A204.1 (cell line): ENCODE results near the gene SGMS2.

ENCODE experiments used
- FAIRE-seq: peaks from 2 replicates; lab custom pipeline; 2012; peaks lifted over from hg19 to GRCh38; lab: Jason Lieb, UNC

The SGMS2 gene

GRCh38 chr4:107831140-107831539, 6.4 kb downstream of the SGMS2 start:
- no peak for FAIRE-seq

- FAIRE-seq, result no peak
Observed at GRCh38 chr4:107832275-107832807, 7.6 kb downstream of the SGMS2 start.

GRCh38 chr4:107834241-107834794, 9.6 kb downstream of the SGMS2 start:
- no peak for FAIRE-seq

GRCh38 chr4:107835406-107835805, 10.7 kb downstream of the SGMS2 start:
- FAIRE-seq, result no peak

DNA sequence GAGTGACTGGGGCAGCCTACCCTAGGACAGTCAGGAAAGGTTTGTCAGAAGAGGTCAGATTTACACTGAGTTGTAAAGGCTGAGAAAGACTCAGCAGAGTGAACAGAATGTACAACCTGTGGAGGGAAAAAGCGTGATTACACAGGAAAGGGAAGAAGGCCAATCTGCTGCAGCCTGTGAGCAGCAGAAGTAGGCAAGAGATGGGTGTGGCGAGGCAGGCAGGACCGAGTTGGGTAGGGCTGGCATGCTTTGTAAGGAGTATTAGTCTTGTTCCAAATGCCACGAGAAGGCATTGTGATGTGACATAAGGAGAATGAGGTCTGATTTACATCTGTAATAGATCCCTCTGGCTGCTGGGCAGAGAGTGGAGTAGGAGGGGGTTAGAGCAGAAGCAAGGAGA, 12.6 kb downstream of the SGMS2 start:
- FAIRE-seq, result no peak

DNA sequence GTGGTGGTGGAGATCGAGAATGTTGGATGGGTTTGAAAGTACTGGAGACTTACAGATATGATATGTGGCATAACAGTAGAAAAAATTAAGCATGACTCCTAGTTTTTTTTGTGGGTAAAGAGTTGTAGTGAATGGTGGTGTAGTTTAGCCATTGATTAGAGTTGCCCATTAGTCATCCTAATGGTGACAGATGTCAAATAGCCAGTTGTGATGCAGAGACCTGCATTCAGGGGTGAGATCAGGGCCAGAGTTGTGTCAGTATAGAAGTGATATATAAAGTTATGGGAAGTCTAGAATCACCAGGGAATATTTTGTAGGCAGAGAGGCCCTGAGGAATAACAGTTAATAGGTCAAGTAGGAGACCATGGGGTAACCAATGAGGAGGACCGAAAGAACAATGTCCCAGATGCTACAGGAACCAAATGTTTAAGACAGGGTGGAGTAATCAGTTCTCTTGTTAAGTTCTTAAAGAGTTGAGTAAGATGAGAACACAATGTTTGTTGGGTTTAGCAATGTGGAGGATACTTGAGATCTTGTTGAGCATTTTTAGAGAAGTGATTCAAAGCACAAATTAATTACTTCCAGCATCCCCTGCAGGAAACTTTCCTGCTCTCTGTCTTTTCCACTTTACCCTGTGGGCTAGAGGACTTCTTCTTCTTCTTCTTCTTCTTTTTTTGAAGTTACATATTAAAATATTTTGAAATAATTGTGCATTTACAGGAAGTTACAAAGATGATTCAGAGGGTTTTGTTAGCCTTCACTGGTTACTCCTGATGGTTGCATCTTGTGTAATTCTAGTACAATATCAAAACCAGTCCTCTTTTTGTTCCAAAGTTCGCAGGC, 13.3 kb downstream of the SGMS2 start:
- FAIRE-seq, result no peak

- FAIRE-seq, result no peak
Observed at GRCh38 chr4:107838861-107839565, 14.3 kb downstream of the SGMS2 start.

DNA sequence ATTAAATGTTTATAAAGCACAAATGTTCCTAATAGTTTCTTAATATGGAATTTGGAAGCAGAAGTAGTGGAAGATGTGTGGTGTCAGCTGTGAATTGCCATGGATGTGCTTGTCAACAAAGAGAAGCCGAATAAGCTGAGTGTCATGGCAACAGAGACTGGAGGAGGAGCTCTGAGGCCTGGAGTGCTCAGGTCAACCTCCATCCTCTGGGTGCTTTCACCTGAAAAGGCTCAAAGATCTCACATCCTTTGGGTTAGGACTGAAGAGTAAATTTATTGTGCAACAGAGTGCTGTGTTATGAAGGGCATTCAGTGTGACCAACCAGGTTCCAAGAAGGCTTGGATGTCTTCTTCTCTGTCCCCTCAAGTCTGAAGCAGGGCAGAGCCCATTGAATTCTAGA, 18.7 kb downstream of the SGMS2 start:
- FAIRE-seq, result no peak

- FAIRE-seq, result no peak
Observed at GRCh38 chr4:107845681-107846080, 20.9 kb downstream of the SGMS2 start.

DNA sequence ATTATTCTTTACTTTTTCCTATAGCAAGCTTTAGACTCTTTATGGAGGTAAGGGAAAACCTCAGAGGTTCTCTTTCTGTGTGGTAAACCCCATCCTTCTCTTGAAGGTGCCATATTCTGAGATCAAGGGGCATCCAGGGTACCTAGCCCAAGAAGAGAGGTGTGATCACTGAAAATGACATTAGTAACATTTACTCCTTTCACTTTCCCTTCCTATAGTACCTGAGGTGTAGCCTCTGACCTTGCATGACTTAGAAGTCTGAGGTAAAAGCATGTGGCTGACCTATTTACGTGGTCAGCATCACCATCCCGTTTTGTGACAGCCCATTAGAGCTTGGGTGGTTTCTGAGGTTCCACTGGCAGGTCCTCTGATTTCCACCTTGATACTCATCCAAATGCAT, 25.7 kb downstream of the SGMS2 start:
- no peak for FAIRE-seq

GRCh38 chr4:107853444-107854355, 29.0 kb downstream of the SGMS2 start:
- no peak for FAIRE-seq

DNA sequence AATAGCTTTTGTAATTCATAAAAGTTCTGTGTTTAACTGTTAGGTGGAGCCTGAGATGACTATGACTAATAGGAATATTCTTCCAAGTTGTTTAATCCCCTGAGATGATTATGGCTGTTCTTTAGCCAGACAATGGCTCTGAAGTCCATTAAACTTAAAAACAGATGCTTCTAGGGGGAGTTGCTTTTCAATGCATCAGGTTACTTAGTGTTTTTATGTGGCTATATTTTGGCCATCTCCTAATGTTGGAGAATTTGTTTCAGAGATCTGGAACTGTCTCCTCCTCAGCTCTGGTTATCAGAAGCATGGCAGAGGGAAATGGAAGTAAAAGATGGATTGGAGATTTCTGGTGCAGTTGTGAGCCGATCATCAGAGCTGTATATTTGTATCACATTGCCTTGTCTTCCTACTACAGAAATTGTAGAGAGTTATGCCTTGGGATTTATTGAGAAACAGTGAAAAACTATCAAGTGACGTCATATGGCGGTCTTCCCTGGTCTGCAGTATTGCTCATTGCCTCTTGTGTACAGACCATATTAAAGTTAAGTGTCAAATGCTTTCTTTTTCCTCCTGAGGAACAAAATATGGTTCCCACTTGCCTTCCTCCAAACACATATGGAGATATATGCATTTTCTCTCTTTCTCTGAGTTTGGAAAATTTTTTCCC, 29.8 kb downstream of the SGMS2 start:
- no peak for FAIRE-seq

DNA sequence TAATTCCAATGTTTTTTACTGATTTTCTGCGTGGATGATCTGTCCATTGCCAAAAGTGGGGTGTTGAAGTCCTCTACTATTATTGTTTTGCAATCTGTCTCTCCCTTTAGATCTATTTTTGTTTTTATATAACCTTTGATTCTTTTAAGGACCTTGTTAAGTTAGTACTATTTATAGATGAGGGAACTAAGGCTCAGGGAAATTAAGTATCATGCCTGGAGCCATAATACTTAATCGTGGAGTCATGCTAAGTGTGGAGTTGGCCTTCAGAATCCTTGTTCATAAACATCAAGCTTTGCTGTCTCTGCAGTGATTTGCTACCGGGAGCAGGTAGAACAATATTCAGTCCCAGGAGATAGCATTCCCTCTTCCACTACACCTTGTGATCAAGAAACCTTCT, 31.0 kb downstream of the SGMS2 start:
- no peak for FAIRE-seq

GRCh38 chr4:107856901-107857300, 32.2 kb downstream of the SGMS2 start:
- no peak for FAIRE-seq

GRCh38 chr4:107857741-107858140, 33.0 kb downstream of the SGMS2 start:
- FAIRE-seq, result no peak

DNA sequence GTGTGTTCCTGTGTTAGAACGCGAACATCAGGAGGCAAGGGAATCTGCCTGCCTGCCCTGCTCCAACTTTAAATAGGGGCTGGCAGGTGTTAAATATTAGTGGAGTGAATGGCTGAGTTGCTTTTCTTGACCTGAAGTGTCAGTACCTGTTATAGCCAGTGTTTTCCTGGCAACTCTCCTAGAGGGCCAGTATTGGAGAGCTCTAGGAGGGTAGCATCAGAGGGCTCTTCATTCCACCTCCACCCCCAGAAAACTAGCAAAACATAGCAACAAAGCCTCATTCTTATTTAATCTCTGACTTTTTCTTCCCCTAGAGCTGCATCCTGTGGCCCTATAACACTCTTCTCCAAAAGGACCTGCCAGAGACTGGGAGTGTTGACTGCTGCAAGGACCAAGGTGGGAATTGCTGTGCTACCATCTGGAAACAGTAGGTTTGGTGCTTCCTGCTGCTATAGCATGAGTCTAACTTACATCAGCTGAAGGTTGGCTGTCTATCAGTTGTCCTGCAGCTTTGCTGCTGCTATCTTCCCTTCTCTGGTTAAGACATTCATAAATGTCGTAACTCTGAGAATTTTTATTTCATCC, 33.5 kb downstream of the SGMS2 start:
- no peak for FAIRE-seq

- no peak for FAIRE-seq
Observed at GRCh38 chr4:107862658-107863057, 37.9 kb downstream of the SGMS2 start.

DNA sequence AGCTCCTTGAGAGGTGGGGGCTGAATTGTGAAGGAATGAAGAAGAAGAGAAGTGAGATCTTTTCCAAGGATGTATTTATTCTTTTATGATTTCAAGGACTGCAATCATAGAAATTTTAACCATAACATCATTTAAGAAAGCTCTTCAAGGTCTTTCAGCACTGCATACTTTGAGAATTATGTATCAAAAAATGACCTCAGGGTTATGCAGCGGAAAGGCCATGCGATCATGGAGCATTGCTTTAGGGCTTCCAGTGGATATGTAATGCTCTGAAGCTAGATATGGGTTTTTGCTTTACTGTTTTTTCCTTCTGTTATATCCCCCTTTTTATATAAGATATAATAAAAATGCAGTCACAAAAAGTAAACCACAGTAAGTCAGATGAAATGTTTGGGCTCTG, 38.7 kb downstream of the SGMS2 start:
- no peak for FAIRE-seq

- FAIRE-seq, result no peak
Observed at GRCh38 chr4:107863850-107864371, 39.2 kb downstream of the SGMS2 start.

GRCh38 chr4:107866726-107867125, 42.0 kb downstream of the SGMS2 start:
- no peak for FAIRE-seq

DNA sequence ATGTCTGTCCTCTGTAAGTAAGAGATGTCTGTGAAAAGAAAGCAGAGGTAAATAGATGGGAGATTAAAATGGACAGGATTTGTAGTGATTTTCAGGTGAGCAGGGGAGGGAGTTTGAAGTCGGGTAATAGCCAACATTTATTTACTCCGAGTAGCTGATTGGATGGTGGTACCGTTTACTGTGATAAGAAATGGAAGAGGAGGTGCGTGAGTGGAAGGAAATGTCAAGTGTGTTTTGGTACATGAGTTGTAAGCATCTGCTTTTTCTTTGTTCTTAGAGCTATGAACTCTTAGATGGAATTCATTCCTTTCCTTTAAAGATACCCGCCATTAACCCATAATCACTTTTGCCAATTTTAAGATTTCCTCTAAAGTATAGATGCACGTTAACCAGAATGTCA, 45.5 kb downstream of the SGMS2 start:
- FAIRE-seq, result no peak
